ENCODE results near the gene PIK3R6.

Gene PIK3R6

DNA sequence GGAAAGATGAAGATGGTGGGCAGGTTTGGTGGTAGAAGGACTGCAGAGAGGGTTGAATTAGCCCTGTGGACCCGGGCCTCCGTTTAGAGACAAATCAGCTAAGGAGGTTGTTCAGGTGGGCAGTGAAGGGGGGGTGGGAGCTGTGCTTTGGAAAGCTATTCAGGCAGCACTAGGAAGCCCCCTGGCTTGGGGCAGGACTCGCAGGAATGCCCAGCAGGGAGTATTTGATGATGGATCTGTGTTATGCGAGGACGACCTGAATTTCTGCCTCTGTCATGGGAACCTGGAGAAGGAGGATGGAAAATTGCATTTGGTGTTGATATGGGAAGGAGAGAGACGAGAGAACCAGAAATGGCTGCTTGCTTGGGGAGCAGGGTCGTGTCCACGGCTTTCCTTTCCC lies 112.6 kb downstream of the PIK3R6 start:
- no peak overlapping the region for H3K4me3 ChIP-seq (ENCODE audit: low read depth, low read length, poor library complexity, severe bottlenecking)
- no peaks in the 10 kb centered on the region for H3K9me3 ChIP-seq (ENCODE audit: low read length)
- no peaks in the 10 kb centered on the region for H3K79me2 ChIP-seq (ENCODE audit: insufficient read depth, low read length)
- no peaks in the 10 kb centered on the region for H4K20me1 ChIP-seq (ENCODE audit: insufficient read depth, low read length)
- no peak overlapping the region for H2AFZ ChIP-seq (ENCODE audit: low read length)
- H3K27me3 ChIP-seq (ENCODE audit: insufficient read depth, low read length): no peaks in the 10 kb centered on the region; the same call in 1 of the 2 replicates
- no peak for TF ChIP-seq EZH2 (IDR thresholded peaks at IDR 0.05; ENCODE audit: borderline replicate concordance, low read length)
- TF ChIP-seq, protein P1, sequence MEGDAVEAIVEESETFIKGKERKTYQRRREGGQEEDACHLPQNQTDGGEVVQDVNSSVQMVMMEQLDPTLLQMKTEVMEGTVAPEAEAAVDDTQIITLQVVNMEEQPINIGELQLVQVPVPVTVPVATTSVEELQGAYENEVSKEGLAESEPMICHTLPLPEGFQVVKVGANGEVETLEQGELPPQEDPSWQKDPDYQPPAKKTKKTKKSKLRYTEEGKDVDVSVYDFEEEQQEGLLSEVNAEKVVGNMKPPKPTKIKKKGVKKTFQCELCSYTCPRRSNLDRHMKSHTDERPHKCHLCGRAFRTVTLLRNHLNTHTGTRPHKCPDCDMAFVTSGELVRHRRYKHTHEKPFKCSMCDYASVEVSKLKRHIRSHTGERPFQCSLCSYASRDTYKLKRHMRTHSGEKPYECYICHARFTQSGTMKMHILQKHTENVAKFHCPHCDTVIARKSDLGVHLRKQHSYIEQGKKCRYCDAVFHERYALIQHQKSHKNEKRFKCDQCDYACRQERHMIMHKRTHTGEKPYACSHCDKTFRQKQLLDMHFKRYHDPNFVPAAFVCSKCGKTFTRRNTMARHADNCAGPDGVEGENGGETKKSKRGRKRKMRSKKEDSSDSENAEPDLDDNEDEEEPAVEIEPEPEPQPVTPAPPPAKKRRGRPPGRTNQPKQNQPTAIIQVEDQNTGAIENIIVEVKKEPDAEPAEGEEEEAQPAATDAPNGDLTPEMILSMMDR (IDR thresholded peaks at IDR 0.05; ENCODE audit: low read length): no peak
- H3K9ac ChIP-seq (ENCODE audit: low read length): no peak overlapping the region
- H3K9me2 ChIP-seq (ENCODE audit: low read depth, low read length): no peaks in the 10 kb centered on the region
- H3K36me3 ChIP-seq (ENCODE audit: insufficient read depth, low read length): no peaks in the 10 kb centered on the region
- no peaks in the 10 kb centered on the region for H3K4me1 ChIP-seq (ENCODE audit: insufficient read depth, low read length, severe bottlenecking)
- H3F3A ChIP-seq (ENCODE audit: insufficient read depth, low read length): no peaks in the 10 kb centered on the region
- no peak overlapping the region for H3K4me2 ChIP-seq (ENCODE audit: low read length)
- H3K27ac ChIP-seq (ENCODE audit: low read depth, low read length, poor library complexity, severe bottlenecking): no peak overlapping the region

DNA sequence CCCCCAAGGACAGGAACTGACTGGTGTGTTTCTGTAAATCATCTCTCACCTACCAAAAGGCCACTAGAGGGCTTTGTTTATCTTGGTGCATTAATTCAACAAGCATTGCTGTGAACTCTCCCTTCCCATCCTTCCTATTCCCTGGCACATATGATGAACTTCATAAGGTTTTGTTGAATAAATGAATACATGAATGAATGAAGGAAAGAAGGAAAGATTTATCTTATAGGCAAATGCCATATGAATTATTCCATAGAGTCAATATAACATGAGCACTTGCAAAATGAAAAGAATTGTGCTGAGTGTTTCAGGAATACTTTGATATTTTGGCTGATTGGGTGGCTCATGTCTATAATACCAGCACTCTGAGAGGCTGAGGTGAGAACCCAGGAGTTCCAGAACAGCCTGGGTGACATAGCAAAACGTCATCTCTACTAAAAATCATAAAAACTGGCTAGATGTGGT lies 113.5 kb downstream of the PIK3R6 start:
- Histone ChIP-seq H3K27ac (ENCODE audit: low read depth, low read length, poor library complexity, severe bottlenecking) (no peak overlapping the region), H4K20me1 (ENCODE audit: insufficient read depth, low read length) (no peaks in the 10 kb centered on the region), H2AFZ (ENCODE audit: low read length) (no peak overlapping the region), H3K9me2 (ENCODE audit: low read depth, low read length) (no peaks in the 10 kb centered on the region), H3K79me2 (ENCODE audit: insufficient read depth, low read length) (no peaks in the 10 kb centered on the region), H3K4me3 (ENCODE audit: low read depth, low read length, poor library complexity, severe bottlenecking) (no peak overlapping the region), H3K9ac (ENCODE audit: low read length) (no peak overlapping the region), H3K4me2 (ENCODE audit: low read length) (no peak overlapping the region), H3F3A (ENCODE audit: insufficient read depth, low read length) (no peaks in the 10 kb centered on the region), H3K36me3 (ENCODE audit: insufficient read depth, low read length) (no peaks in the 10 kb centered on the region), H3K4me1 (ENCODE audit: insufficient read depth, low read length, severe bottlenecking) (no peaks in the 10 kb centered on the region), H3K9me3 (ENCODE audit: low read length) (no peaks in the 10 kb centered on the region), H3K27me3 (ENCODE audit: insufficient read depth, low read length) (no peaks in the 10 kb centered on the region; the same call in 1 of the 2 replicates)
- TF ChIP-seq EZH2 (IDR thresholded peaks at IDR 0.05; ENCODE audit: borderline replicate concordance, low read length): no peak
- TF ChIP-seq, protein P1 (IDR thresholded peaks at IDR 0.05; ENCODE audit: low read length): peak; percentile 67

DNA sequence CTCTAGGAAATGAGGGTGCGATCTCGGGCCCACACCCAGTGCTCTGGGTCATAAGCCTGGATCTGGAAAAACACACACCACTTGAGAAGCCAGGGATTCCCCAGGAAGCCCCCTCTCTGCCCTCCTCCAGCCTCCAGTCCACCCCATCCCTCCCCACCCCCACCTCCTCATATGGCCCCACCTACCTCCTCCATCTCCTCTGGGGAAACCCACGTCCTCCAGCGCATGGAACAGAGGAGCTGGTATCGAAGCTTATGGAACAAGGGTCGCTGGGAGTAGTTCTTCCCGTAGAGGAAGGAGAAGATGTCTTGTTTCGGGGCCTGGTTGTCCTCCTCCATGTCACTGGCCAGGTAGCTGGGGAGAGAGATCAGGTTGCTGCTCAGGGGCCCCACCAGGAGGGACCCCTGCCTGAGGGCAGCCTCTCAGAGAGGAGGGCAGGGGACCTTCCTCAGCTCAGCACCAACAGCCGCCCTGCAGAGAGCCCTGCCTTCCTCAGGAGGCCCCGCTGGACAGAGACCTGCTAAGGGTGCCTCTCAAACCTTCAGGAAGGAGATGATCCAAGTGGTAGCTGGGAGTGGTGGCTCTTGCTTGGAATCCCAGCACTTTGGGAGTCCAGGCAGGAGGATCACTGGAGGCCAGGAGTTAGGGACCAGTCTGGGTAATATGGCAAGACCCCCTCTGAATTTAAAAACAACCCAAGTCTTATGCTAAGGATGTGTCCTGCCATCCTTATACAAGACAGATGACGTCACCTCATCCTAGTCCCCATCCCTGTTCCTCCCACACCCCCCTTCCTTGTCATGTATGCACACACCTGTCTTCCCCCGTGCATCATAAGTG lies 114.1 kb downstream of the PIK3R6 start:
- no peaks in the 10 kb centered on the region for H3K36me3 ChIP-seq (ENCODE audit: insufficient read depth, low read length)
- H3F3A ChIP-seq (ENCODE audit: insufficient read depth, low read length): no peaks in the 10 kb centered on the region
- no peak overlapping the region for H3K9ac ChIP-seq (ENCODE audit: low read length)
- no peak overlapping the region for H2AFZ ChIP-seq (ENCODE audit: low read length)
- TF ChIP-seq EZH2 (IDR thresholded peaks at IDR 0.05; ENCODE audit: borderline replicate concordance, low read length): no peak
- TF ChIP-seq, protein P1 (IDR thresholded peaks at IDR 0.05; ENCODE audit: low read length): no peak
- H3K4me2 ChIP-seq (ENCODE audit: low read length): no peak overlapping the region
- no peaks in the 10 kb centered on the region for H3K9me3 ChIP-seq (ENCODE audit: low read length)
- no peaks in the 10 kb centered on the region; the same call in 1 of the 2 replicates for H3K27me3 ChIP-seq (ENCODE audit: insufficient read depth, low read length)
- H3K4me3 ChIP-seq (ENCODE audit: low read depth, low read length, poor library complexity, severe bottlenecking): no peak overlapping the region
- no peak overlapping the region for H3K27ac ChIP-seq (ENCODE audit: low read depth, low read length, poor library complexity, severe bottlenecking)
- no peaks in the 10 kb centered on the region for H4K20me1 ChIP-seq (ENCODE audit: insufficient read depth, low read length)
- H3K9me2 ChIP-seq (ENCODE audit: low read depth, low read length): no peaks in the 10 kb centered on the region
- H3K4me1 ChIP-seq (ENCODE audit: insufficient read depth, low read length, severe bottlenecking): no peaks in the 10 kb centered on the region
- H3K79me2 ChIP-seq (ENCODE audit: insufficient read depth, low read length): no peaks in the 10 kb centered on the region

Data from OCI-LY1 (cell line).